Measurements from ENCODE around the gene OR10G3. TPM values are rescaled to one million over a fixed set of nuclear protein-coding genes. Genes with fewer than 3 reads are reported as not detected.

OR10G3 gene
- total RNA-seq, 2 donors from 2014 or later: not detected

- DNase-seq (ENCODE audit: low spot score): no peak
- H3K4me3 Mint-ChIP-seq: peak overlapping the region; percentile 83
- no peaks in the 10 kb centered on the region for H3K36me3 Mint-ChIP-seq
- ATAC-seq: no peak
- H3K27ac Mint-ChIP-seq: peak overlapping the region in 1 of 2 donors; percentile 72
- no peaks in the 10 kb centered on the region for H3K9me3 Mint-ChIP-seq
- peaks cover 3 to 6% of the 10 kb centered on the region in 2 donors for H3K27me3 Mint-ChIP-seq
- peaks cover 9 to 14% of the 10 kb centered on the region in 2 donors for H3K4me1 Mint-ChIP-seq (ENCODE audit: low read depth in 2 of 2)
These were observed 52.6 kb downstream of the OR10G3 start for GRCh38 chr14:21527318-21527679.

GRCh38 chr14:21526672-21527317, 53.1 kb downstream of the OR10G3 start:
- no peaks in the 10 kb centered on the region for H3K36me3 Mint-ChIP-seq
- H3K4me1 Mint-ChIP-seq (ENCODE audit: low read depth in 2 of 2): peaks cover 9 to 14% of the 10 kb centered on the region in 2 donors
- no peak for ATAC-seq
- H3K9me3 Mint-ChIP-seq: no peaks in the 10 kb centered on the region
- H3K27ac Mint-ChIP-seq: peak overlapping the region in 1 of 2 donors; percentile 72
- H3K27me3 Mint-ChIP-seq: peaks cover 0 to 1% of the 10 kb centered on the region in 2 donors
- DNase-seq (ENCODE audit: low spot score): no peak
- peak overlapping the region; percentile 83 for H3K4me3 Mint-ChIP-seq

- DNase-seq (ENCODE audit: low spot score): peak; percentile 80
- Mint-ChIP-seq H3K9me3 (no peaks in the 10 kb centered on the region), H3K4me1 (ENCODE audit: low read depth in 2 of 2) (peaks cover 9 to 14% of the 10 kb centered on the region in 2 donors), H3K27ac (peak within 1 kb of the TSS; percentile 48 to 82), H3K27me3 (no peaks in the 10 kb centered on the region), H3K4me3 (peak within 1 kb of the TSS; percentile 83), H3K36me3 (no peaks in the 10 kb centered on the region)
- peak; percentile 79 to 85 for ATAC-seq
These were observed 53.8 kb downstream of the OR10G3 start, which contains the start of gene SALL2 for GRCh38 chr14:21525962-21526671. TSS of gene SALL2 (minus strand) at chr14:21526346. CDS start at chr14:21526127, 219 bp downstream.

GRCh38 chr14:21525571-21525961, 54.3 kb downstream of the OR10G3 start:
- no peak for ATAC-seq
- Mint-ChIP-seq H3K4me3 (peak overlapping the region; percentile 83), H3K36me3 (no peaks in the 10 kb centered on the region), H3K4me1 (ENCODE audit: low read depth in 2 of 2) (peaks cover 9 to 14% of the 10 kb centered on the region in 2 donors), H3K27ac (peak overlapping the region; percentile 48 to 82), H3K9me3 (no peaks in the 10 kb centered on the region), H3K27me3 (no peaks in the 10 kb centered on the region)
- no peak for DNase-seq (ENCODE audit: low spot score)

- Mint-ChIP-seq H3K4me3 (peak overlapping the region; percentile 83), H3K27me3 (no peaks in the 10 kb centered on the region), H3K9me3 (no peaks in the 10 kb centered on the region), H3K36me3 (no peaks in the 10 kb centered on the region), H3K4me1 (ENCODE audit: low read depth in 2 of 2) (peaks cover 9 to 14% of the 10 kb centered on the region in 2 donors), H3K27ac (peak overlapping the region; percentile 48 to 82)
- ATAC-seq (no peak), DNase-seq (ENCODE audit: low spot score) (no peak)
These were observed 55.0 kb downstream of the OR10G3 start for GRCh38 chr14:21524575-21525490.

- Mint-ChIP-seq H3K4me3 (no peak overlapping the region), H3K27ac (no peak overlapping the region), H3K36me3 (no peaks in the 10 kb centered on the region), H3K4me1 (ENCODE audit: low read depth in 2 of 2) (peaks cover 9 to 14% of the 10 kb centered on the region in 2 donors), H3K27me3 (peaks cover 5 to 7% of the 10 kb centered on the region in 2 donors), H3K9me3 (no peaks in the 10 kb centered on the region)
- DNase-seq (ENCODE audit: low spot score) (no peak), ATAC-seq (no peak)
These were observed 56.7 kb downstream of the OR10G3 start for GRCh38 chr14:21523203-21523602.

- ATAC-seq (no peak), DNase-seq (ENCODE audit: low spot score) (no peak)
- H3K27me3 Mint-ChIP-seq: peaks cover 5 to 8% of the 10 kb centered on the region in 2 donors
- H3K36me3 Mint-ChIP-seq: no peaks in the 10 kb centered on the region
- H3K4me3 Mint-ChIP-seq: no peak overlapping the region
- H3K27ac Mint-ChIP-seq: no peak overlapping the region
- H3K9me3 Mint-ChIP-seq: no peaks in the 10 kb centered on the region
- H3K4me1 Mint-ChIP-seq (ENCODE audit: low read depth in 2 of 2): peaks cover 0 to 7% of the 10 kb centered on the region in 2 donors
These were observed 58.4 kb downstream of the OR10G3 start for GRCh38 chr14:21521501-21521900.

GRCh38 chr14:21520767-21521166, 59.1 kb downstream of the OR10G3 start:
- Mint-ChIP-seq H3K9me3 (no peaks in the 10 kb centered on the region), H3K27ac (no peak overlapping the region), H3K36me3 (no peaks in the 10 kb centered on the region), H3K27me3 (peaks cover 5 to 8% of the 10 kb centered on the region in 2 donors), H3K4me1 (ENCODE audit: low read depth in 2 of 2) (peaks cover 0 to 3% of the 10 kb centered on the region in 2 donors), H3K4me3 (no peak overlapping the region)
- no peak for DNase-seq (ENCODE audit: low spot score)
- ATAC-seq: no peak

GRCh38 chr14:21518725-21519124, 61.2 kb downstream of the OR10G3 start:
- Mint-ChIP-seq H3K27me3 (peaks cover 5 to 8% of the 10 kb centered on the region in 2 donors), H3K4me1 (ENCODE audit: low read depth in 2 of 2) (no peaks in the 10 kb centered on the region), H3K27ac (no peak overlapping the region), H3K9me3 (no peaks in the 10 kb centered on the region), H3K4me3 (no peak overlapping the region), H3K36me3 (no peaks in the 10 kb centered on the region)
- ATAC-seq (no peak), DNase-seq (ENCODE audit: low spot score) (no peak)

Other genes starting within 250 kb of the OR10G3 start
- 100 to 1,000 TPM; 105 to 132 TPM for gene SUPT16H, start 196.1 kb downstream of the OR10G3 start, total RNA-seq
- 100 to 1,000 TPM; 118 to 147 TPM for gene CHD8, start 124.0 kb downstream of the OR10G3 start, total RNA-seq
- gene RAB2B, start 103.1 kb downstream of the OR10G3 start, total RNA-seq: 10 to 100 TPM; 25.9 to 51.2 TPM
- gene TOX4, start 102.9 kb downstream of the OR10G3 start, total RNA-seq: 100 to 1,000 TPM in 1 of 2 donors, 10 to 100 TPM in 1; 92.0 to 105 TPM
- gene METTL3, start 68.7 kb downstream of the OR10G3 start, total RNA-seq: 10 to 100 TPM; 66.8 to 91.4 TPM
- under 1 TPM; 0.31 to 0.45 TPM for gene SALL2, start 53.7 kb downstream of the OR10G3 start, total RNA-seq
- not detected for gene OR10G2, start 54.9 kb upstream of the OR10G3 start, total RNA-seq
- not detected for gene OR4E2, start 73.8 kb upstream of the OR10G3 start, total RNA-seq
- not detected for gene OR4E1, start 93.7 kb upstream of the OR10G3 start, total RNA-seq

Measured in natural killer cell treated with Interleukin-12 subunit alpha and Interleukin-12 subunit beta and Interleukin-15 and Interleukin-18, amount 100 ng/mL, for 72 hours (primary cell).